MM.1S (cell line): Measurements from ENCODE around the gene SQOR.

Experiments
- DNase-seq: peaks from one replicate; pipeline ENCODE4 v3.0.0-alpha.2; 2015
- H2AFZ ChIP-seq: fragments of 300-600 bp; sonication (generic); 2 replicates; pipeline ENCODE4 v1.6.0; 2016; ENCODE audit warnings: antibody characterized with exemption, low read length
- H3F3A ChIP-seq: fragments of 300-600 bp; sonication (generic); 2 replicates; pipeline ENCODE4 v1.6.1; 2016; ENCODE audit warnings: mild to moderate bottlenecking, antibody characterized with exemption, low read length, moderate library complexity, mixed read lengths; ENCODE audit not compliant: insufficient read depth
- H3K27ac ChIP-seq: fragments of 300-600 bp; sonication (generic); 2 replicates; pipeline ENCODE4 v1.5.1; 2016; ENCODE audit warnings: mild to moderate bottlenecking, low read length
- H3K27me3 ChIP-seq: fragments of 300-600 bp; sonication (generic); replicated peaks from 2 replicates; pipeline ENCODE4 v1.6.0; 2016; ENCODE audit warnings: low read length; ENCODE audit not compliant: insufficient read depth
- H3K36me3 ChIP-seq: fragments of 300-600 bp; sonication (generic); replicated peaks from 2 replicates; pipeline ENCODE4 v1.6.1; 2016; ENCODE audit warnings: mild to moderate bottlenecking, low read length, mixed read lengths; ENCODE audit not compliant: insufficient read depth
- H3K4me1 ChIP-seq: fragments of 300-600 bp; sonication (generic); 2 replicates; pipeline ENCODE4 v1.6.1; 2016; ENCODE audit warnings: low read length, mixed read lengths
- H3K4me2 ChIP-seq: fragments of 300-600 bp; sonication (generic); 2 replicates; pipeline ENCODE4 v1.6.0; 2016; ENCODE audit warnings: low read depth, low read length
- H3K4me3 ChIP-seq: fragments of 300-600 bp; sonication (generic); 2 replicates; pipeline ENCODE4 v1.5.1; 2016; ENCODE audit warnings: low read length, mixed read lengths
- H3K79me2 ChIP-seq: fragments of 300-600 bp; sonication (generic); 2 replicates; pipeline ENCODE4 v1.6.1; 2016; ENCODE audit warnings: mixed run types, low read length, mixed read lengths
- H3K9ac ChIP-seq: fragments of 300-600 bp; sonication (generic); 2 replicates; pipeline ENCODE4 v1.6.1; 2016; ENCODE audit warnings: low read length, mixed read lengths
- H3K9me2 ChIP-seq: fragments of 300-600 bp; sonication (generic); replicated peaks from 2 replicates; pipeline ENCODE4 v1.6.1; 2016; ENCODE audit warnings: mild to moderate bottlenecking, low read length, mixed read lengths; ENCODE audit not compliant: insufficient read depth
- H3K9me3 ChIP-seq: fragments of 300-600 bp; sonication (generic); replicated peaks from 2 replicates; pipeline ENCODE4 v1.6.1; 2016; ENCODE audit warnings: mild to moderate bottlenecking, low read length, mixed read lengths; ENCODE audit not compliant: insufficient read depth
- H4K20me1 ChIP-seq: fragments of 300-600 bp; sonication (generic); 2 replicates; pipeline ENCODE4 v1.6.1; 2016; ENCODE audit warnings: mild to moderate bottlenecking, low read length, moderate library complexity, mixed read lengths; ENCODE audit not compliant: insufficient read depth
- EZH2 ChIP-seq: fragments of 300-600 bp; sonication (generic); optimal IDR thresholded peaks from 2 replicates; pipeline ENCODE3; 2017; ENCODE audit warnings: low read depth, mild to moderate bottlenecking, antibody characterized with exemption, low read length, mixed read lengths
- EZH2phosphoT487 ChIP-seq: fragments of 300-600 bp; sonication (generic); IDR thresholded peaks from 2 replicates; pipeline ENCODE4 v1.6.1; 2018; ENCODE audit warnings: antibody characterized with exemption, low read length
- TF ChIP-seq, protein P1 (sequence below): fragments of 300-600 bp; sonication (generic); IDR thresholded peaks from 2 replicates; pipeline ENCODE4 v1.5.1; 2016; ENCODE audit warnings: antibody characterized with exemption, low read length, mixed read lengths

The SQOR gene

DNA sequence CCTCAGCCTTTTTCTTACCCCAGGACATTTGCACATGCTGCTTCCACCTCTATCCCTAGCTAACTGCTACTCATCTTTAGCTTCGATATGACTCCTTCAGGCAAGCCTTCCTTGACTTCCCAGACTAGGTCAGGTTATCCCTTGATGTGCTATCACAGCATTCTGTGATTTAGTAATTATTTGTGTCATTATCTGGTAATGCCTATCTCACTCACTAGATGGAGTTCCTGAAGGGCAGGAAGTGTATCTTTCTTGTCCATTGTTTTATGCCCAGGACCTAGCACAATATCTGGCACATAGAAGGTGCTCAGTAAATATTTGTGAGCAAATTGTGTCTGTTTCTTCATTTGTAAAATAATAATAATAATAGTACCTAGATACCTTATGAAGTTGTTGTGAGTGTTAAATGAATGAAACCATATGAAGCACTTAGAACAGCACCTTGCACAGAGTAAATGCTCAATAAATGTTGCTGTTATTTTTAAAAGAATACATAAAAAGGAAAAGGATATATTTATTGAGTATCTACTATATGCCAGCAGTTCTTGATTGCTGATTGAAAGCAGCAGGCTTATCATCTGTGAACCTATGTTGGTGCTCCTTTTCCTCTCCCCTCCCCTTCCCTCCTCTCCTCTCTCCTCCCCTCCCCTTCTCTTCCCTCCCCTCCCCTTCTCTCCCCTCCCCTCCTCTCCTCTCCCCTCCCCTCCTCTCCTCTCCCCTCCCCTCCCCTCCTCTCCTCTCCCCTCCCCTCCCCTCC lies 31.5 kb downstream of the SQOR start:
- no peaks in the 10 kb centered on the region for H3K79me2 ChIP-seq
- no peaks in the 10 kb centered on the region for H3K9me2 ChIP-seq
- no peak overlapping the region for H3K4me2 ChIP-seq
- no peaks in the 10 kb centered on the region for H3K27me3 ChIP-seq
- no peak overlapping the region for H3K4me3 ChIP-seq
- no peaks in the 10 kb centered on the region for H3K4me1 ChIP-seq
- H3F3A ChIP-seq, result no peaks in the 10 kb centered on the region
- no peak overlapping the region for H3K9ac ChIP-seq
- no peaks in the 10 kb centered on the region; the same call in 1 of the 2 replicates for H3K36me3 ChIP-seq
- no peaks in the 10 kb centered on the region for H4K20me1 ChIP-seq
- no peak for TF ChIP-seq EZH2phosphoT487
- no peak for TF ChIP-seq EZH2
- TF ChIP-seq, protein P1, sequence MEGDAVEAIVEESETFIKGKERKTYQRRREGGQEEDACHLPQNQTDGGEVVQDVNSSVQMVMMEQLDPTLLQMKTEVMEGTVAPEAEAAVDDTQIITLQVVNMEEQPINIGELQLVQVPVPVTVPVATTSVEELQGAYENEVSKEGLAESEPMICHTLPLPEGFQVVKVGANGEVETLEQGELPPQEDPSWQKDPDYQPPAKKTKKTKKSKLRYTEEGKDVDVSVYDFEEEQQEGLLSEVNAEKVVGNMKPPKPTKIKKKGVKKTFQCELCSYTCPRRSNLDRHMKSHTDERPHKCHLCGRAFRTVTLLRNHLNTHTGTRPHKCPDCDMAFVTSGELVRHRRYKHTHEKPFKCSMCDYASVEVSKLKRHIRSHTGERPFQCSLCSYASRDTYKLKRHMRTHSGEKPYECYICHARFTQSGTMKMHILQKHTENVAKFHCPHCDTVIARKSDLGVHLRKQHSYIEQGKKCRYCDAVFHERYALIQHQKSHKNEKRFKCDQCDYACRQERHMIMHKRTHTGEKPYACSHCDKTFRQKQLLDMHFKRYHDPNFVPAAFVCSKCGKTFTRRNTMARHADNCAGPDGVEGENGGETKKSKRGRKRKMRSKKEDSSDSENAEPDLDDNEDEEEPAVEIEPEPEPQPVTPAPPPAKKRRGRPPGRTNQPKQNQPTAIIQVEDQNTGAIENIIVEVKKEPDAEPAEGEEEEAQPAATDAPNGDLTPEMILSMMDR, result peak; percentile 10; the same call in 1 of the 2 replicates
- H3K9me3 ChIP-seq, result no peaks in the 10 kb centered on the region
- DNase-seq, result no peak
- no peak overlapping the region for H3K27ac ChIP-seq
- no peak overlapping the region for H2AFZ ChIP-seq

DNA sequence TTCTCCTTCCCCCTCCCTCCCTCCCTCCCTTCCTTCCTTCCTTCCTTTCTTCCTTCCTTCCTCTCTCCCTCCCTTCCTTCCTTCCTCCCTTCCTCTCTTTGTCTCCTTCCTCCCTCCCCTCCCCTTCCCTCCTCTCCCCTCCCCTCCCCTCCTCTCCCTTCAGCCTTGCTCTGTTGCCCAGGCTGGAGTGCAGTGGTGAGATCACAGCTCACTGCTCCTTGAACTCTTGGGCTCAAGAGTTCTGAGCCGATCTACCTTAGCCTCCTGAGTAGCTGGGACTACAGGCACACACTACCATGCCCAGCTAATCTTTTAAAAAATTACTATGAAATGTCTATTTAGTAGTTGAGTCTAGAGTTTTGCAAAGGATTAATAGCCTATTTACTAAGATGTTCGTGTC lies 32.2 kb downstream of the SQOR start:
- Histone ChIP-seq H3K9me2 (no peaks in the 10 kb centered on the region), H3K4me1 (no peaks in the 10 kb centered on the region), H3K4me3 (no peak overlapping the region), H3K9me3 (no peaks in the 10 kb centered on the region), H3K79me2 (0 out of 2 replicates have a peak, but pooled peaks cover 3% of the 10 kb centered on the region), H3K4me2 (no peak overlapping the region), H2AFZ (no peak overlapping the region), H4K20me1 (no peaks in the 10 kb centered on the region), H3K36me3 (no peaks in the 10 kb centered on the region; the same call in 1 of the 2 replicates), H3K9ac (no peak overlapping the region), H3F3A (no peaks in the 10 kb centered on the region), H3K27ac (no peak overlapping the region), H3K27me3 (no peaks in the 10 kb centered on the region)
- no peak for DNase-seq
- TF ChIP-seq, protein P1, result no peak
- TF ChIP-seq EZH2, result no peak
- no peak for TF ChIP-seq EZH2phosphoT487

DNA sequence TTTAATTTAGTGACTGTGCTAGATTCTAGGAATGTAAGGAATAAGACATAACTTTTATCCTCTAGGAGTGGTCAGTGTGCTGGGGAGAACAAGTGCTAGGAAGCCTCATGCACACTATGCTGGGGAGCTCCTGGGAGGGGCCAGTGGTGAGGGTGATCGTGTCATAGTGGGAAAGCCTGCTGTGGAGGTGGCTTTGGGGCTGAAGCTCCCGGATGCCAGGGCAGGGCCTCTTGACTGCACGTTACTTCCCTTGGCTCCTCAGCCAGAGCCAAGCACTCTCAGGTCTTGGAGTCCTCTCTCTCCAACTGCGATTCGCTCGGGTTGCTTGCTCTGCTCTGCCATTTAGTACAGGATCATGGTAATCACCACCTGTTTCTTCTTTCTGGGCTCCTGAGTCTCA lies 33.6 kb downstream of the SQOR start:
- H3K27ac ChIP-seq, result no peak overlapping the region
- DNase-seq, result no peak
- no peaks in the 10 kb centered on the region for H3K4me1 ChIP-seq
- peaks cover 3% of the 10 kb centered on the region; the same call in 1 of the 2 replicates for H3K79me2 ChIP-seq
- H3F3A ChIP-seq, result no peaks in the 10 kb centered on the region
- no peaks in the 10 kb centered on the region for H3K9me2 ChIP-seq
- H3K9ac ChIP-seq, result no peak overlapping the region
- TF ChIP-seq EZH2, result no peak
- TF ChIP-seq, protein P1, result no peak
- no peak for TF ChIP-seq EZH2phosphoT487
- H3K36me3 ChIP-seq, result no peaks in the 10 kb centered on the region; the same call in 1 of the 2 replicates
- H3K27me3 ChIP-seq, result no peaks in the 10 kb centered on the region
- H4K20me1 ChIP-seq, result no peaks in the 10 kb centered on the region
- no peaks in the 10 kb centered on the region for H3K9me3 ChIP-seq
- H2AFZ ChIP-seq, result no peak overlapping the region
- no peak overlapping the region for H3K4me3 ChIP-seq
- no peak overlapping the region for H3K4me2 ChIP-seq
